ENCODE measurements around the gene VEZT. TPM values are rescaled to one million over a fixed set of nuclear protein-coding genes. Genes with fewer than 3 reads are reported as not detected.
A peak's percentile ranks its signal among the peaks of the same experiment; 100 is the strongest.
"Not testable (repeated sequence)": the region's sequence is repeated elsewhere in the genome, so short reads cannot be mapped to it uniquely, and the experiment has no call there.

Gene VEZT
- total RNA-seq, 2 donors from 2014 or later = 35.5 to 63.1 TPM

GRCh38 chr12:95261109-95261508 lies 43.5 kb downstream of the VEZT start:
- Mint-ChIP-seq H3K36me3 (peaks cover 4% of the 10 kb centered on the region in 2 donors), H3K27ac (no peak overlapping the region), H3K9me3 (no peaks in the 10 kb centered on the region)
- no peak for DNase-seq (ENCODE audit: low spot score in 2 of 2)
- no peak for ATAC-seq

DNA sequence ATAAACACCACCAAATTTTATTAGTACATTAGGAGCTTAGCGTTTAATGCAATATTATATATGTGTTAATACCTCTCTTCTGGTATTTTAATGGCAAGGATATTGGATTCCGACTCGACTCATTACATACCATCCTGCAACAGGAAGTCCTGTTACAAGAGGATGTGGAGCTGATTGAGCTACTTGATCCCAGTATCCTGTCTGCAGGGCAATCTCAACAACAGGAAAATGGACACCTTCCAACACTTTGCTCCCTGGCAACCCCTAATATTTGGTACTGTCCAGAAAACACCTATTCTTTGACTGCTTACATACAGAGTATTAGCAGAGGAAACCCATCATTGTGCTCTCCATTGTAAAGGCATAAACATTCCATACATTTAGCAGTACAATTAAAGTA lies 45.2 kb downstream of the VEZT start:
- Mint-ChIP-seq H3K27ac (no peak overlapping the region), H3K36me3 (no peaks in the 10 kb centered on the region)
- ATAC-seq = no peak

GRCh38 chr12:95265765-95266164 lies 48.2 kb downstream of the VEZT start:
- Mint-ChIP-seq H3K27ac (no peak overlapping the region), H3K36me3 (no peaks in the 10 kb centered on the region), H3K9me3 (no peaks in the 10 kb centered on the region)
- ATAC-seq = no peak
- DNase-seq (ENCODE audit: low spot score in 2 of 2) = no peak

More for the DNA sequence above, 45.2 kb downstream of the VEZT start:
- no peak for DNase-seq (ENCODE audit: low spot score in 2 of 2)
- H3K9me3 Mint-ChIP-seq = no peaks in the 10 kb centered on the region

DNA sequence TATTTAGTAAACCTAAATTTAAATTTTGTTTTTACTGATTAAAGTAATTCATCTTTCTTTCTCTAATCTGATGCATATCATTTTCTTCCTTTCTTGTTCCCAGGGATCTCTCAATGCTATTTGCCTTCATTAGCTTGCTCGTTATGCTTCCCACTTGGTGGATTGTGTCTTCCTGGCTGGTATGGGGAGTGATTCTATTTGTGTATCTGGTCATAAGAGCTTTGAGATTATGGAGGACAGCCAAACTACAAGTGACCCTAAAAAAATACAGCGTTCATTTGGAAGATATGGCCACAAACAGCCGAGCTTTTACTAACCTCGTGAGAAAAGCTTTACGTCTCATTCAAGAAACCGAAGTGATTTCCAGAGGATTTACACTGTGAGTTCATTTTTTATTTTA lies 48.6 kb downstream of the VEZT start:
- DNase-seq (ENCODE audit: low spot score in 2 of 2) (no peak), ATAC-seq (no peak)
- H3K9me3 Mint-ChIP-seq = no peaks in the 10 kb centered on the region
- H3K27ac Mint-ChIP-seq = no peak overlapping the region
- H3K36me3 Mint-ChIP-seq = no peaks in the 10 kb centered on the region

DNA sequence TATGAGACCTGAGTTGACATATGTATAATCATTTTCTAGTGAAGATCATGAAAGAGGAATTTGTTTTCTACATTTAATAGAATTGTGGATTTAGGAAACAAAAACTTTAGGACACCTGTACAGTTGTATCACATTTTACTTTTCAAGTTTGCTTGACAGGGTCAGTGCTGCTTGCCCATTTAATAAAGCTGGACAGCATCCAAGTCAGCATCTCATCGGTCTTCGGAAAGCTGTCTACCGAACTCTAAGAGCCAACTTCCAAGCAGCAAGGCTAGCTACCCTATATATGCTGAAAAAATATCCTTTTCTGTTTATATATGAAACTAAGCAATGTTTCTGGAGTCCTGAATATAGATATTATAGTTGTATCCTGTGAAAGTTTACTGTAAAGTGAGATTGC lies 52.3 kb downstream of the VEZT start:
- ATAC-seq (no peak), DNase-seq (ENCODE audit: low spot score in 2 of 2) (no peak)
- H3K9me3 Mint-ChIP-seq = no peaks in the 10 kb centered on the region
- H3K36me3 Mint-ChIP-seq = no peaks in the 10 kb centered on the region
- no peak overlapping the region for H3K27ac Mint-ChIP-seq

- no peaks in the 10 kb centered on the region for H3K9me3 Mint-ChIP-seq
- ATAC-seq = no peak
- DNase-seq (ENCODE audit: low spot score in 2 of 2) = no peak
- no peak overlapping the region for H3K27ac Mint-ChIP-seq
- H3K36me3 Mint-ChIP-seq = peaks cover 0 to under 1% of the 10 kb centered on the region in 2 donors
These were observed 53.9 kb downstream of the VEZT start for GRCh38 chr12:95271465-95271864.

- Mint-ChIP-seq H3K9me3 (no peaks in the 10 kb centered on the region), H3K36me3 (peaks cover under 1 to 6% of the 10 kb centered on the region in 2 donors), H3K27ac (no peak overlapping the region)
- ATAC-seq (no peak), DNase-seq (ENCODE audit: low spot score in 2 of 2) (no peak)
These were observed 59.5 kb downstream of the VEZT start for GRCh38 chr12:95277139-95277538.

DNA sequence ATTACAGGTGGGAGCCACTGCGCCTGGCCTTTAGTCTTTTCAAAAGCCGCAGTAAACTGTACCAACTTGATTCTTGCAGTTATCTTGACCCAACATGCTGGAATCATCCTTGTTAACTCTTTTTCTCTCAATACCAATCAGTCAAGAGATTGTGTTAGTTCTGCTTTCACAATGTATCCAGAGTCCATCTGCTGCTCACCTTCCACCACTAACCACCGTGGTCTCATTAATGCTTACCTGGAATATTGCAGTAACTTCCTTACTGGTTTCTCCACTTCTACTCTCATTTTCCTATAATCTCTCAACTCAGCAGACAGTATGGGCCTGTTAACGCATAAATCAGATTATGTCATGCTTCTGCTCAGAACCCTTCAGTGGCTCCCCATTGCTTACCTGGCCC lies 62.2 kb downstream of the VEZT start:
- peak overlapping the region in 1 of 2 donors; percentile 3 for H3K27ac Mint-ChIP-seq
- peaks cover 20 to 21% of the 10 kb centered on the region in 2 donors for H3K36me3 Mint-ChIP-seq
- H3K9me3 Mint-ChIP-seq = no peaks in the 10 kb centered on the region
- DNase-seq (ENCODE audit: low spot score in 2 of 2) (no peak), ATAC-seq (no peak)

GRCh38 chr12:95282266-95282665 lies 64.7 kb downstream of the VEZT start:
- Mint-ChIP-seq H3K9me3 (no peaks in the 10 kb centered on the region), H3K36me3 (peaks cover 21% of the 10 kb centered on the region in 2 donors), H3K27ac (peak overlapping the region in 1 of 2 donors; percentile 52)
- no peak for ATAC-seq
- DNase-seq (ENCODE audit: low spot score in 2 of 2) = no peak

GRCh38 chr12:95283371-95283770 lies 65.8 kb downstream of the VEZT start:
- DNase-seq (ENCODE audit: low spot score in 2 of 2) (no peak), ATAC-seq (no peak)
- Mint-ChIP-seq H3K9me3 (no peaks in the 10 kb centered on the region), H3K36me3 (peaks cover 21% of the 10 kb centered on the region in 2 donors), H3K27ac (peak overlapping the region in 1 of 2 donors; percentile 40)

GRCh38 chr12:95286713-95287112 lies 69.1 kb downstream of the VEZT start:
- Mint-ChIP-seq H3K27ac (no peak overlapping the region), H3K9me3 (no peaks in the 10 kb centered on the region), H3K36me3 (peaks cover 21 to 26% of the 10 kb centered on the region in 2 donors)
- ATAC-seq (no peak), DNase-seq (ENCODE audit: low spot score in 2 of 2) (no peak)

DNA sequence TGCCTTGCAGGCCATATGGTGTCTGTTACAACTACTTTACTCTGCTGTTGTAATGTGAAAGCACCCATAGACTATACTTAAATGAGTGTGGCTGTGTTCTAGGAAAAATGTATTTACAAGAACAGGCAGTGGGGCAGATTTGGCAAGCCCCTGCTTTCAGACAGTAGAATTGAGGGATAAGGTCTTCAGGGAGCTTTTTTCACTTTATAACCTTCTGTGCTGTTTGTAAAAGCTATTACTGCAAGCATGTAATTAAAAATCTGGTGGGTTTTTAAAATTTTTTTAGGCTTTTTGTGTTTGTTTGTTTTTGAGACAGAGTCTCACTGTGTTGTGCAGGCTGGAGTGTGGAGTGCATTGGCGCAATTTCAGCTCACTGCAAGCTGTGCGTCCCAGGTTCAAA lies 73.9 kb downstream of the VEZT start:
- H3K27ac Mint-ChIP-seq = no peak overlapping the region
- no peak for ATAC-seq
- peaks cover 0 to 23% of the 10 kb centered on the region in 2 donors for H3K36me3 Mint-ChIP-seq
- DNase-seq (ENCODE audit: low spot score in 2 of 2) = no peak
- no peaks in the 10 kb centered on the region for H3K9me3 Mint-ChIP-seq

- Mint-ChIP-seq H3K27ac (no peak overlapping the region), H3K36me3 (peaks cover 0 to 18% of the 10 kb centered on the region in 2 donors), H3K9me3 (no peaks in the 10 kb centered on the region)
- ATAC-seq (no peak), DNase-seq (ENCODE audit: low spot score in 2 of 2) (no peak)
These were observed 81.3 kb downstream of the VEZT start for GRCh38 chr12:95298916-95299315.

DNA sequence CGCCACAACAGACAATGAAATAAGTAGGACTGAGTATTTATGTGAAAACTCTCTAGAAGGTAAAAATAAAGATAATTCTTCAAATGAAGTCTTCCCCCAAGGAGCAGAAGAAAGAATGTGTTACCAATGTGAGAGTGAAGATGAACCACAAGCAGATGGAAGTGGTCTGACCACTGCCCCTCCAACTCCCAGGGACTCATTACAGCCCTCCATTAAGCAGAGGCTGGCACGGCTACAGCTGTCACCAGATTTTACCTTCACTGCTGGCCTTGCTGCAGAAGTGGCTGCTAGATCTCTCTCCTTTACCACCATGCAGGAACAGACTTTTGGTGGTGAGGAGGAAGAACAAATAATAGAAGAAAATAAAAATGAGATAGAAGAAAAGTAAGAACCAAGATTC lies 82.7 kb downstream of the VEZT start:
- ATAC-seq = no peak
- H3K27ac Mint-ChIP-seq = no peak overlapping the region

DNA sequence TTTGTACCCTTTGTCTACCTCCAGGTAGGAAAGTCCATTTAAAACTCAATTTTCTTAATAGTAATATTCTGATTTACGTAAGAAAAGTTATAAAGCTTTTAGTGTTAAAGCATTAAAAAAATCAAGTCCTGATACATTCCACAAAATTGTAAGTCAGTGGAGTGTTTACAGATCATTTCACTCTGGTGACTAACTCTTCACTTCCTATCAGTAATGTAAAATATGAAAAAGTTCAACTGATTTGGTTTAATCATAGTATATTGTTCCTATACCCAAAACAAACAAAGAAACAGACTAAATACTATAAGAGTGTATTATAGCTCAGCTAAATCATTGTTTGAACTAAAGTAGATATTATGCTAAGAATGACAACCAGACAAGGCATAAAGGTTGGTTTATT lies 85.9 kb downstream of the VEZT start:
- no peak for DNase-seq (ENCODE audit: low spot score in 2 of 2)
- Mint-ChIP-seq H3K9me3 (no peaks in the 10 kb centered on the region), H3K27ac (no peak overlapping the region), H3K36me3 (peaks cover 0 to 12% of the 10 kb centered on the region in 2 donors)
- ATAC-seq = no peak

More for the DNA sequence above, 82.7 kb downstream of the VEZT start:
- DNase-seq (ENCODE audit: low spot score in 2 of 2) = no peak
- Mint-ChIP-seq H3K36me3 (peaks cover 0 to 13% of the 10 kb centered on the region in 2 donors), H3K9me3 (no peaks in the 10 kb centered on the region)

DNA sequence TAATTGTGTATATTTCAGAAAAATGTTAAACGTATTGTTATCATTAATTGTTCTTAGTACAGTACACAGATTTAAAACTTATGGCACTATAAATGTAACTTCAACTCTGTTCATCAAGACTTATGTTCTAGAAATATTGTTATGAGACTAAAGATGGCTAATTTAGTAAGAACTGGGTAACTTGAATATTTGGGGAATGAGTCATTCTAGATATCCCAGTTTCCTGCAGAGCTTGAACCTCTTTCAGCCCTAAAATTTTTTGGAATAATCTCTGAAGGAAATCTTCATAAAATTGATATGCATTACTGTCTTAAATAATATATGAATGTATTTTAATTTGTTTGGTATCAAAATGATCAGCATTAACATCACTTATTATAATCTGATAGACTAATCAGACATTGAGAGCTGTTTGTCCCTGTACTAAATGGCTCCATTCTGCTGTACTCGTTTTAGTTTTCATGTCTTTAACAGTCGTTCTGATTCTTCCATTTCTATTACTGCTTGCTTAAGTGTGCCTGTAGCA lies 87.1 kb downstream of the VEZT start:
- ATAC-seq = no peak
- Mint-ChIP-seq H3K36me3 (peaks cover 0 to 18% of the 10 kb centered on the region in 2 donors), H3K27ac (no peak overlapping the region), H3K9me3 (no peaks in the 10 kb centered on the region)
- DNase-seq (ENCODE audit: low spot score in 2 of 2) = no peak

DNA sequence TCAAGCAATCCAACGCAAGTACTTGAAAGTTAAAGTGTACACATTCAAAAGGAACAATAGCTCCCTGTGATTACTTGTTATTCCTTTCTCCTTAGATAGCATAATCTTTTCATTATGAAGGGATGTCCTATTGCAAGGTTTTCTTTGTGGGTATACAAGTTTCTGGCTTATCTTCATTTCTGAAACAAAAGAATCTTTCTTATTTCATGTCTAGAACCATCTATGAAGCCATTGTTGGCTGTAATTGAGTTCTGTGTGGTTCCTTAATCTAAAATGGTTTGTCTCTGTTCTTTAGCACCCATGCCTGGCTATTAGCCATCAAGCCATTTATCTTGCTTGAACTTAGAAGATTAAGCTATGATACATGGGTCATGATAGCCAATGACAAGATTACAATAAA lies 95.0 kb downstream of the VEZT start:
- ATAC-seq = no peak
- DNase-seq (ENCODE audit: low spot score in 2 of 2) = no peak
- Mint-ChIP-seq H3K27ac (no peak overlapping the region), H3K36me3 (peaks cover 0 to 10% of the 10 kb centered on the region in 2 donors), H3K9me3 (no peaks in the 10 kb centered on the region)

DNA sequence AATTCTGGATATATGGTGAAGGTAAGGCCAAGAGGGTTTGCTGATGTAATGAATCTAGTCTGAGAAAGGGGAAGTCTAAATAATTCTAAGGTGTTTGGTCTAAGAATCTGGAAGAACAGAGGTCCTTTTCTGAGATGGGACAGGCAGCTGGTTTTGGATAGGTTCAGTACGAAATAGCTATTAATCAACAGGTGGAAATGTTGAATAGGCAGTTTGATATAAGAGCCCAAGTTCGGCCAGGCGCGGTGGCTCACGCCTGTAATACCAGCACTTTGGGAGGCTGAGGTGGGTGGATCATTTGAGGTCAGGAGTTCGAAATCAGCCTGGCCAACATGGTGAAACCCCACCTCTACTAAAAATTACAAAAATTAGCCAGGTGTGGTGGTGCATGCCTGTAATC lies 97.1 kb downstream of the VEZT start:
- not testable (repeated sequence) for H3K9me3 Mint-ChIP-seq; H3K27ac Mint-ChIP-seq; DNase-seq (ENCODE audit: low spot score in 2 of 2); ATAC-seq; H3K36me3 Mint-ChIP-seq

- Mint-ChIP-seq H3K27ac (no peak overlapping the region), H3K36me3 (no peaks in the 10 kb centered on the region), H3K9me3 (no peaks in the 10 kb centered on the region)
- DNase-seq (ENCODE audit: low spot score in 2 of 2) = no peak
- ATAC-seq = no peak
These were observed 99.2 kb downstream of the VEZT start for GRCh38 chr12:95316798-95317197.
